IMR-90 (cell line): ENCODE results near the gene ABR. TPM values are rescaled to one million over a fixed set of nuclear protein-coding genes. Genes with fewer than 3 reads are reported as not detected.

Experiments used
- ATAC-seq: fragments of 200-7000 bp; cut with Tn5 transposase; 2 replicates; pipeline ENCODE4 v1.9.1; 2020; ENCODE audit warnings: low read depth, mild to moderate bottlenecking, moderate library complexity
- BruUV-seq: library from RNA; stranded (reverse); fragments of 400-500 nt; replicated peaks from 2 replicates; lab custom pipeline; 2021; lab: Mats Ljungman, UMichigan
- CTCF ChIA-PET: fragments of 300-600 bp; formaldehyde crosslinking; extraction: SDS; loops from one replicate; lab custom pipeline; 2021; ENCODE audit warnings: antibody characterized with exemption; lab: Yijun Ruan, JAX
- POLR2A ChIA-PET: fragments of 300-600 bp; sonication (Branson Sonifier 250); formaldehyde crosslinking; loops from one replicate; lab custom pipeline; 2022; ENCODE audit warnings: antibody characterized with exemption; ENCODE audit not compliant: unreplicated experiment; lab: Charles Lee
- DNase-seq: peaks from one replicate; pipeline ENCODE4 v3.0.0; 2013
- H2AFZ ChIP-seq: replicated peaks from 2 replicates; pipeline ENCODE3; 2013; ENCODE audit warnings: low read length, mild to moderate bottlenecking; ENCODE audit not compliant: poor library complexity
- H2AK5ac ChIP-seq: 2 replicates; pipeline ENCODE4 v1.6.1; 2013; ENCODE audit warnings: low read depth, low read length, inconsistent platforms
- H2AK9ac ChIP-seq: replicated peaks from 2 replicates; pipeline ENCODE3; 2013; ENCODE audit warnings: mild to moderate bottlenecking, low read depth, low read length, moderate library complexity; ENCODE audit not compliant: poor library complexity
- H2BK120ac ChIP-seq: 2 replicates; pipeline ENCODE4 v1.6.1; 2013; ENCODE audit warnings: low read depth, low read length, inconsistent platforms
- H2BK15ac ChIP-seq: 3 replicates; pipeline ENCODE4 v1.6.1; 2013; ENCODE audit warnings: low read depth, low read length, inconsistent platforms
- H2BK20ac ChIP-seq: 2 replicates; pipeline ENCODE4 v1.6.1; 2013; ENCODE audit warnings: low read depth, mild to moderate bottlenecking, inconsistent platforms, low read length, moderate library complexity
- H2BK5ac ChIP-seq: 2 replicates; pipeline ENCODE4 v1.6.1; 2013; ENCODE audit warnings: mild to moderate bottlenecking, low read depth, low read length, inconsistent platforms; ENCODE audit not compliant: poor library complexity, severe bottlenecking
- H3K14ac ChIP-seq: replicated peaks from 2 replicates; pipeline ENCODE4 v1.6.1; 2013; ENCODE audit warnings: low read depth, low read length, inconsistent platforms
- H3K18ac ChIP-seq: 2 replicates; pipeline ENCODE4 v1.6.1; 2013; ENCODE audit warnings: low read depth, low read length, control low read depth
- H3K23ac ChIP-seq: 2 replicates; pipeline ENCODE4 v1.6.1; 2013; ENCODE audit warnings: low read depth, low read length, inconsistent platforms
- H3K27ac ChIP-seq: 2 replicates; pipeline ENCODE4 v1.5.1; 2013; ENCODE audit warnings: mild to moderate bottlenecking, control low read depth, low read length; ENCODE audit not compliant: insufficient read depth
- H3K27me3 ChIP-seq: 2 replicates; pipeline ENCODE4 v1.6.1; 2013; ENCODE audit warnings: low read length; ENCODE audit not compliant: control insufficient read depth, insufficient read depth
- H3K36me3 ChIP-seq: 2 replicates; pipeline ENCODE4 v1.6.1; 2013; ENCODE audit warnings: low read length, mixed read lengths; ENCODE audit not compliant: control insufficient read depth, insufficient read depth
- H3K4ac ChIP-seq: 2 replicates; pipeline ENCODE4 v1.6.1; 2013; ENCODE audit warnings: low read depth, low read length, inconsistent platforms
- H3K4me1 ChIP-seq: 2 replicates; pipeline ENCODE4 v1.6.1; 2013; ENCODE audit warnings: low read length, mixed read lengths; ENCODE audit not compliant: control insufficient read depth, insufficient read depth
- H3K4me2 ChIP-seq: 2 replicates; pipeline ENCODE4 v1.6.1; 2013; ENCODE audit warnings: low read depth, mild to moderate bottlenecking, control low read depth, low read length, moderate library complexity
- H3K4me3 ChIP-seq: 2 replicates; pipeline ENCODE4 v1.5.1; 2013; ENCODE audit warnings: low read depth, mild to moderate bottlenecking, control low read depth, low read length, moderate library complexity; ENCODE audit not compliant: insufficient read depth
- H3K56ac ChIP-seq: 2 replicates; pipeline ENCODE4 v1.6.1; 2013; ENCODE audit warnings: low read length, inconsistent platforms; ENCODE audit not compliant: insufficient read depth; ENCODE audit errors: extremely low read depth
- H3K79me1 ChIP-seq, 2 experiments: 2 replicates each; pipeline ENCODE4 v1.6.1; 2013; ENCODE audit warnings: low read length in 2 of 2, inconsistent platforms in 1 of 2, low read depth in 1 of 2
- H3K9ac ChIP-seq: 2 replicates; pipeline ENCODE4 v1.6.1; 2013; ENCODE audit warnings: low read depth, low read length, control low read depth
- H3K9me1 ChIP-seq: 2 replicates; pipeline ENCODE4 v1.6.1; 2013; ENCODE audit warnings: low read length, inconsistent platforms; ENCODE audit not compliant: insufficient read depth
- H3K9me3 ChIP-seq: 2 replicates; pipeline ENCODE4 v1.6.1; 2013; ENCODE audit warnings: low read length; ENCODE audit not compliant: control insufficient read depth, insufficient read depth
- H4K20me1 ChIP-seq: 2 replicates; pipeline ENCODE4 v1.6.1; 2013; ENCODE audit warnings: low read length, inconsistent platforms; ENCODE audit not compliant: insufficient read depth
- H4K5ac ChIP-seq: 2 replicates; pipeline ENCODE4 v1.6.1; 2013; ENCODE audit warnings: mild to moderate bottlenecking, low read depth, low read length, control low read depth
- H4K8ac ChIP-seq, 2 experiments: 2 replicates each; pipeline ENCODE4 v1.6.1; 2013; ENCODE audit warnings: low read depth in 2 of 2, low read length in 2 of 2, control low read depth in 1 of 2, inconsistent platforms in 1 of 2
- H4K91ac ChIP-seq: 2 replicates; pipeline ENCODE4 v1.6.1; 2013; ENCODE audit warnings: low read depth, low read length, inconsistent platforms; ENCODE audit not compliant: insufficient read depth
- BHLHE40 ChIP-seq: fragments of 150-350 bp; IDR thresholded peaks from 2 replicates; pipeline ENCODE4 v1.6.1; 2016; ENCODE audit warnings: mild to moderate bottlenecking, low read depth, low read length
- FOS ChIP-seq: fragments of 150-350 bp; IDR thresholded peaks from 2 replicates; pipeline ENCODE4 v1.6.1; 2016; ENCODE audit warnings: low read depth, low read length
- MAFK ChIP-seq: IDR thresholded peaks from 2 replicates; pipeline ENCODE4 v1.6.1; 2012; ENCODE audit warnings: low read depth, low read length, improper control_type of control experiment
- MAZ ChIP-seq: IDR thresholded peaks from 2 replicates; pipeline ENCODE4 v1.6.1; 2012; ENCODE audit warnings: low read depth, mild to moderate bottlenecking, low read length, improper control_type of control experiment, moderate library complexity, borderline replicate concordance
- NFE2L2 ChIP-seq: fragments of 150-350 bp; IDR thresholded peaks from 2 replicates; pipeline ENCODE4 v1.6.1; 2016; ENCODE audit warnings: low read depth, mild to moderate bottlenecking, low read length
- RAD21 ChIP-seq: IDR thresholded peaks from 2 replicates; pipeline ENCODE4 v1.6.1; 2012; ENCODE audit warnings: low read length, improper control_type of control experiment
- RCOR1 ChIP-seq: IDR thresholded peaks from 2 replicates; pipeline ENCODE4 v1.6.1; 2012; ENCODE audit warnings: mild to moderate bottlenecking, low read length, improper control_type of control experiment; ENCODE audit not compliant: insufficient replicate concordance
- RFX5 ChIP-seq: IDR thresholded peaks from 2 replicates; pipeline ENCODE4 v1.8.0; 2012; ENCODE audit warnings: low read depth, mild to moderate bottlenecking, low read length, moderate library complexity
- SMC3 ChIP-seq: fragments of 150-350 bp; IDR thresholded peaks from 2 replicates; pipeline ENCODE4 v1.6.1; 2016; ENCODE audit warnings: low read depth, mild to moderate bottlenecking, antibody characterized with exemption, low read length, moderate library complexity
- WGBS, 2 experiments: methylation state at CpG; one replicate each; pipeline versions ENCODE4 v1.1.5 to v1.1.7; 2013; ENCODE audit warnings: missing lambda C conversion rate in 2 of 2; ENCODE audit not compliant: insufficient read length in 1 of 2; ENCODE audit errors: extremely low coverage in 2 of 2; 5-methylcytosine and 5-hydroxymethylcytosine counted together
- dilution Hi-C: fragments of 300-500 bp; cut with HindIII; formaldehyde crosslinking; loops from one replicate; pipeline ENCODE4 v1.14.3; 2018; ENCODE audit warnings: low sequenced_read_pairs; ENCODE audit not compliant: unreplicated experiment
- in situ Hi-C: fragments of 300-500 bp; cut with MboI; formaldehyde crosslinking; loops from 3 replicates; pipeline ENCODE4 v1.14.3; 2019; ENCODE audit warnings: low sequenced_read_pairs, inconsistent platforms, mixed read lengths
- intact Hi-C: fragments of 100-400 bp; cut with micrococcal nuclease; formaldehyde crosslinking; loops from 2 replicates; pipeline ENCODE4 v1.10.0; 2022
- polyA plus RNA-seq, 3 experiments: library from polyadenylated mRNA; depleted of rRNA; stranded (reverse); fragments of >200 nt; gene quantifications; 2 replicates each; pipeline ENCODE4 v1.2.3, GENCODE V29; 2012; ENCODE audit warnings: low replicate concordance in 1 of 3
- total RNA-seq: library from RNA; depleted of rRNA; stranded (reverse); fragments of >200 nt; gene quantifications from 2 replicates; pipeline ENCODE4 v1.2.3, GENCODE V29; 2012
- TF ChIP-seq, protein P1 (sequence below): fragments of 150-350 bp; IDR thresholded peaks from 2 replicates; pipeline ENCODE4 v1.6.1; 2016; ENCODE audit warnings: low read depth, mild to moderate bottlenecking, low read length, moderate library complexity, borderline replicate concordance
- TF ChIP-seq, protein P2 (sequence below): fragments of 150-350 bp; IDR thresholded peaks from 2 replicates; pipeline ENCODE4 v1.6.1; 2017; ENCODE audit warnings: mild to moderate bottlenecking, antibody characterized with exemption, low read length, low read depth

Gene ABR
- total and polyA plus RNA-seq, 2 of the 4 experiments (the other 2 are of a cell fraction) = 28.3 to 79.7 TPM

GRCh38 chr17:1087381-1088241 is 92.2 kb downstream of the ABR start (continued):
- TF ChIP-seq, protein P1, sequence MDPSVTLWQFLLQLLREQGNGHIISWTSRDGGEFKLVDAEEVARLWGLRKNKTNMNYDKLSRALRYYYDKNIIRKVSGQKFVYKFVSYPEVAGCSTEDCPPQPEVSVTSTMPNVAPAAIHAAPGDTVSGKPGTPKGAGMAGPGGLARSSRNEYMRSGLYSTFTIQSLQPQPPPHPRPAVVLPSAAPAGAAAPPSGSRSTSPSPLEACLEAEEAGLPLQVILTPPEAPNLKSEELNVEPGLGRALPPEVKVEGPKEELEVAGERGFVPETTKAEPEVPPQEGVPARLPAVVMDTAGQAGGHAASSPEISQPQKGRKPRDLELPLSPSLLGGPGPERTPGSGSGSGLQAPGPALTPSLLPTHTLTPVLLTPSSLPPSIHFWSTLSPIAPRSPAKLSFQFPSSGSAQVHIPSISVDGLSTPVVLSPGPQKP = no peak

GRCh38 chr17:1083451-1084187 is 96.2 kb downstream of the ABR start:
- no peak overlapping the region for H2BK20ac ChIP-seq
- no peak overlapping the region for H2AK9ac ChIP-seq
- intact Hi-C loops = no loop called here
- no peak overlapping the region for H3K23ac ChIP-seq
- H3K4ac ChIP-seq = no peak overlapping the region
- H3K4me1 ChIP-seq = peaks cover 22% of the 10 kb centered on the region
- in situ Hi-C loops = no loop called here
- H3K9me3 ChIP-seq = no peaks in the 10 kb centered on the region
- H3K27ac ChIP-seq = no peak overlapping the region
- H2AFZ ChIP-seq = no peak overlapping the region
- no peak for DNase-seq
- peaks cover 8 to 36% of the 10 kb centered on the region in 2 experiments; a peak in 3 of 4 replicates for H3K79me1 ChIP-seq
- H3K56ac ChIP-seq = no peak overlapping the region
- no peak overlapping the region for H3K9ac ChIP-seq
- no peak overlapping the region for H4K91ac ChIP-seq
- no peaks in the 10 kb centered on the region for H3K27me3 ChIP-seq
- H3K36me3 ChIP-seq = peaks cover 25% of the 10 kb centered on the region
- H3K4me2 ChIP-seq = no peak overlapping the region
- no peak overlapping the region for H3K4me3 ChIP-seq
- H4K20me1 ChIP-seq = peaks cover 22% of the 10 kb centered on the region
- dilution Hi-C loops = no loop called here
- H3K9me1 ChIP-seq = peaks cover 16% of the 10 kb centered on the region
- H2BK120ac ChIP-seq = no peak overlapping the region
- no TSS peak for BruUV-seq
- no peak overlapping the region for H4K8ac ChIP-seq
- no peak overlapping the region for H2BK15ac ChIP-seq
- 100% methylated on average over 3 of the region's 19 CpGs; no CpG with 5 or more reads in 1 of the 2 experiments for WGBS, 2 experiments
- no peak overlapping the region for H2AK5ac ChIP-seq
- H3K14ac ChIP-seq = no peak overlapping the region
- no peak overlapping the region for H3K18ac ChIP-seq
- no peak overlapping the region for H4K5ac ChIP-seq
- ATAC-seq = no peak
- CTCF ChIA-PET = no interaction called here
- POLR2A ChIA-PET = interaction anchor here (0.5 kb wide), 1 partner anchor 200 kb away, joined by 3 read pairs; no protein-coding TSS in a partner anchor
- no peak overlapping the region for H2BK5ac ChIP-seq
- TF ChIP-seq, protein P1 = no peak
- TF ChIP-seq RAD21 = no peak
- no peak for TF ChIP-seq MAZ
- TF ChIP-seq, protein P2, sequence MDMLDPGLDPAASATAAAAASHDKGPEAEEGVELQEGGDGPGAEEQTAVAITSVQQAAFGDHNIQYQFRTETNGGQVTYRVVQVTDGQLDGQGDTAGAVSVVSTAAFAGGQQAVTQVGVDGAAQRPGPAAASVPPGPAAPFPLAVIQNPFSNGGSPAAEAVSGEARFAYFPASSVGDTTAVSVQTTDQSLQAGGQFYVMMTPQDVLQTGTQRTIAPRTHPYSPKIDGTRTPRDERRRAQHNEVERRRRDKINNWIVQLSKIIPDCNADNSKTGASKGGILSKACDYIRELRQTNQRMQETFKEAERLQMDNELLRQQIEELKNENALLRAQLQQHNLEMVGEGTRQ = no peak
- TF ChIP-seq RCOR1 = no peak
- TF ChIP-seq SMC3 = no peak
- no peak for TF ChIP-seq BHLHE40
- TF ChIP-seq RFX5 = no peak
- TF ChIP-seq NFE2L2 = no peak
- TF ChIP-seq FOS = no peak
- no peak for TF ChIP-seq MAFK
